IPS-NIHi11 (cell line): ENCODE data around the gene SNRNP70.

ENCODE experiments used
- DNase-seq: peaks from one replicate; pipeline ENCODE4 v3.0.0; 2012; ENCODE audit warnings: mixed read lengths, low spot score

Gene SNRNP70

DNA sequence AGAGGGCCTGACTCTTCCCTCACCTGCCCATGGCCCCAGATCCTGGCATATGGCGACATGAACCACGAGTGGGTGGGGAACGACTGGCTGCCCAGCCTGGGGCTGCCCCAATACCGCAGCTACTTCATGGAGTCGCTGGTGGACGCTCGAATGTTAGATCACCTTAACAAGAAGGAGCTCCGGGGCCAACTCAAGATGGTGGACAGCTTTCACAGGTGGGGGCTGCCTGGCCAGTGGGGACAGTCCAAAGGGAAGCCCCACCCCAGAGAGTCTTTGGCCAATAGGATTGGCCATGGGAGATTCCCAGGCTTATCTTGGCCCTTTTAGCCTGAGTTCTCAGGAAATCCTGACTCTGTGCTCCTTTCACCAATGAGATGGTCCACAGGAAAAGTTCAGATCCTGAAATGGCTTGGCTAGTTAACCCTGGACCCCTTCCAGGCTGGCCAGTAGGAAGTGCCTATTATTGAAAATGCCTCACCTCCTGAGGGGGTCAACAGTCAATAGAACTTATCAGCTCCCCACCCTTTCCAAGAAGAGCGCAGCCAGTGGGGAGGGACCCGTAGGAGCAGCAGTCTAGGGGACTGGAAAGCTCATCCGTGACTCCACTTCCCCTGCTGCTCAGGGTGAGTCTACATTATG, 62.9 kb downstream of the SNRNP70 start:
- DNase-seq, result no peak

DNA sequence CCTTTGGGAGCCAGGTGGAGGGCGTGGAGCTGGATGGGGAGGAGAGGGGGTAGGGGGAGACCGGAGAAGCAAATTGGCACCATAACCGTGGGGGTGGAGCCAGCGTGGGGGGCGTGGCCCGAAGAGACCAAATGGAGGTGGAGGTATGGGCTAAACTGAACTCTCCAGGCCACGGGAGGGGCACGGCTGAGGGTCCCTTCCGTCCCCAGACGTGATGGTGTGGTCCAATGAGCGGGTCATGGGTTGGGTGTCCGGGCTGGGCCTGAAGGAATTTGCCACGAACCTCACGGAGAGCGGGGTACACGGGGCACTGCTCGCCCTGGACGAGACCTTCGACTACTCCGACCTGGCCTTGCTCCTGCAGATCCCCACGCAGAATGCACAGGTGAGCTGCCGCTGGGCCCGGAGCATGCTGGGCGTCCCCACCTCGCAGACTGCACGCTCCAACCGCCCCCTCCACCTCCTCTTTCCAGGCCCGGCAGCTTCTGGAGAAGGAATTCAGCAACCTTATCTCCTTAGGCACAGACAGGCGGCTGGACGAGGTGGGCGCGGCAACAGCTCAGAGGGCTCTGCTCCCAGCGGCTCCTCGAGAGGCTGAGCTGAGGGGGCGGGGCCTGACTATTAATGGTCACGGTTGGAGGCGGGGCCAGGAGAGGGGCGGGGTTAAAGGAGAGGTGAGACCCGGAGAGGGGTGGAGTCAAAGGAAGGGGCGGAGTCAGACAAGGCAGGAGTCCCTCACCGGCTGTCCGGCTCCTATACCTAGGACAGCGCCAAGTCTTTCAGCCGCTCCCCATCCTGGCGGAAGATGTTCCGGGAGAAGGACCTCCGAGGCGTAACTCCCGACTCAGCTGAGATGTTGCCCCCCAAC, 63.8 kb downstream of the SNRNP70 start:
- DNase-seq, result peak; percentile 87

DNA sequence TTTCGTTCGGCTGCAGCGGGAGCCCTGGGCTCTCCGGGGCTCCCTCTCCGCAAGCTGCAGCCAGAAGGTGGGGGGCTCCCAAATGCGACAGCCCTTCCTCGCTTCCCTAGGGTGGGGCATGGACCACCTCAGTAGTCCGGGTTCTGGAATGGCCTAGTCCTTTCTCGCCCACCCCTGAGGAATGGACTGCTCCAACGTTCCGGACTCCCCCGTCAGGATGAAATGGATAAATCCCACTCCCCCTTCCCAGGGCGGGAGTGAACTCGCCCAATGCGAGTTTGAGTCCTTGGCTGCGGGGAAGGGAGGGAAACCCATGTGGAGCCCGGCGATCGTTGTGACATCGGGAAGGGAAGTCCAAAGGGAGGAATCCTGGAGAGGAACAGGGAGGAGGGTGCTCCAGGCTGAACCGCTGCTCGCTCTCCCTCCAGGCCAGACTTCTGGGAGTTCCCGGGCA, 64.4 kb downstream of the SNRNP70 start:
- DNase-seq, result peak; percentile 48

DNA sequence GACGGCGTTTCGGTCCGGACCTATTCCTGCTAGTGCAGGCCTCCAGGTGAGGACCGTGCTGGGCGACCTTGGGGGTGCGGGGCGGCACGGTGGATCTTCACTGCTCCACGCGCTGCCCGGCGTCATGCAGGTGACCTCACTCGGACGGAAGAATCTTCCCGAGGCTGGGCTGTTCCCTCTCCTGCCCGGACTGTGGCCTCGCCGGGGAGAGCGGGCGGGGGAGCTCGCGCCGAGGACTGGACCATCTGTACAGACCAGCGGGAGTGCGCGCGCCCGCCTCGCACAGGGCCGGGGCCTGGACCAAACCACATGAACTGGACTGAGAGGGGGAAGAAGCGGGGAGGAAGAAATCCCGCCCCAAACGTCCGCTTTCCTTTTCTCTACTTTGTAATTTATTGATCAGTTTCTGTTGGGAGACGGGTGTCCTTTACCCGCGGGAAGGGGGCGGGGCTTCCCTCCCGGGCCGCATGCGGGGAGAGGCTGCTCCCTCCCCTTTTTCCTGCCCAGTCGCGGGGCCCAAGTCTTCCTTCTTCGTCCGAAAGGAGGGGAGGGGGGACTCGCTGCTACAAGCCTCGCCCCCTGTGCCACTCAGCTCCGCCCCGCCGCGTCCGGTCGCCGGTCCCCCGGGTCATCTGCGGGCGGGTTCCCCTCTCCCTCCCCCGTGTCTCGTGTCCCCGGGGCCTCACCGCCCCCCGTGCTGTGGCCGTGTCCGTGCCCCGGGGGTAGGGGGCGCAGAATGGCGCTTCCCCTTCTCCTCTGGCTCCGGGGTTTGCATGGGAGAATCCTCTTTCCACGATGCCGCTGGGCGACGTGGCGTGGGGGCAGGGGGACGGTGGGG, 65.1 kb downstream of the SNRNP70 start:
- peak; percentile 79 for DNase-seq

DNA sequence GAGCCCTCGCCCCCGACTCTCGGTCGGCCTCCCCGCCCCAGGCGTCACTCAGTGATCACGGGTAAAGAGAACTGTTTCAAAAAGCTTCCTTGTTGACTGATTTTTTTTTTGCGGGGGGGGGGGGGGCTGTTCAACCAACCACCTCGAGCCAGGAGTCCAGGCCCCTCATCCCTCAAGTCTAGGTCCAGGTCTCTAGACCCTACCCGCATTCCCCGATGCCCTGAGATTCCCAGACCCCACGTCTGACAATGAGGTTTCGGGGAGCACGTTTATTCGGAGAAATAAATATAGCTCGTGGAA, 65.6 kb downstream of the SNRNP70 start:
- DNase-seq, result no peak

DNA sequence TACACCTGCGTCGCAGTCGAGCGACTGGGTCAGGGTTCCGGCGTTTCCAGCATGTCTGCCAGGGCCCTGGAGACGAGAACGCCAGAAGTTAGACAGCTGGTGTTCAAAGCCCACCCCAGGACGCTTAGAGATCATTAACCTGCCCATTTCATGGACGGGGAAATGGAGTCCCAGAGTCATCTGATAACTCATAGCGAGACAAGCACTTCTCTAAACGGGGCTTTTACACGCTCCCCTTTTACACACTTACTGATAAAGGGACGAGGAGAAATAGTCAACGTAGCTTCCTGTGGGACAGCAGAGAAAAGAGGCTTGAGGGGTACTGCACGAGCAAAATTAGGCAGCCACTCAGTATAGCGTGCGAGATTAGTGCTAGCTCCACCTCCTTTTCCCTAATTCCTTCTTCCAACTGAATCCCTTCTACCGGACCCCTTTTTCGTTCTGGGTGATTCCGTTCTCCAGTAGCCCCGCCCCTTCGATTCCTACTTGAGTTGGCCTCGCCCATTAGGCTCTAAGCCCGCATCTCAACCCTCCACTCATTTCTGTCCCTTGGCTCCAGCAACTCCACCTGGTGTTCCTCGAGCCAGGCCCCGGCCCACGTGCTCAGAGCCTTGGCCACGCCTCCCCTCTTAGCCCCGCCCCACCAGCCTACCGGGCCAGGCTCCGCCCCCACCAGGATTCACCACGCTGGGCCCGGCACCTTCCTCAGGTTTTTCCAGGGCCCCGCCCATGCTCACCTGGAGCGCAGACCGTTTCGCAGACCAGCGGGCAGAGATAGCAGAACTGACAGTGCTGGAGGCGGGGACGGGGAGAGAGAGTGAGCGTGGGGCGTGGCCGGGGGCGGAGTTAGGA, 66.2 kb downstream of the SNRNP70 start:
- DNase-seq, result peak; percentile 88

DNA sequence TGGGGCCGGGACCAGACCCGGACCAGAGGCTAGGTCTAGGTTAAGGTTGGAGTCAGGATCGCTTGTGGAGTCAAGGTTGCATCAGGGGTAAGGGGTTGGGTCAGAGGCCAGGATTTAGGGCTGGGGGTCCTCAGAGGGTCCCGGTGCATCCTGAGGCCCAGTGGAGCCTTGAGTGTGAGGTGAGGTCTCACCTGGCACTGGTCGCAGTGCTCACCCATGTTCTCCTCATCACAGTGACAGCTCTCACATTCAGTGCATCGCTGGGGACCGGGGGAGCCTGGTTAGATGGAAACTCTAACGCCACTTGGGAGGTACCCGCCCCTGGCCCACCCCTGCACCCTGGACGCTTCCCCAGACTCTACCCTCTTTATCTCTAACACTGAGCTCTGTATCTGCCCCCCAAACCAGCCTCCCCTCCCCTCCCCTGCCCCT, 66.9 kb downstream of the SNRNP70 start:
- no peak for DNase-seq

DNA sequence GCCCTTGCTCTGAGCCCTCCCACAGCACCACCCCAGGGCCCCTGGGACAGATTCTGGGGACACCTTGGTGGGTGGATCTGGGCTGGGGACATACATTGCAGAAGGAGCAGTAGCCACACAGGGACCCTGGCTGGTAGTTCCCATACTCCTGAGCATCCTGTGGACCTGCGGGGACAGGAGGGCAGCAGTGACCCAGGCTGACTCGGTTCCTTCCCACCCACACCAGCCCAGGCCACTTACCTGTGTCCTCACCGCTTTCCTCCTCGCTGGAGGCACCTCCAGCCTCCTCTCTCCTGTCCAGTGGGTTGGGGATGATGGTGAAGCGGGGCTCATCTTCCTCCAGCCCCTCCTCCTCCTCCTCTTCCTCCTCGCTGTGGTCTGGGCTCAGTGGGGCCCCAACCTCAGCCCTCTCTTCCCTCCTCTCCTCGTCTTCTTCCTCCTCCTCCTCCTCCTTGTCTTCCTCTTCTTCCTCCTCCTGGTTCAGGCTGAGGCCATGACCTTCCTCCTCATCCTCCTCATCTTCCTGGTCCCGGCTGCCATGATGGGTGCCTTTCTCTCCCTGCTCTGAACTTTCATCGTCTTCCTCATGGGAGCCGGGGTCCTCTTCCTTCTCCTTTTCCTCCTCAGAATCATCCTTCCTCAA, 68.0 kb downstream of the SNRNP70 start:
- no peak for DNase-seq

DNA sequence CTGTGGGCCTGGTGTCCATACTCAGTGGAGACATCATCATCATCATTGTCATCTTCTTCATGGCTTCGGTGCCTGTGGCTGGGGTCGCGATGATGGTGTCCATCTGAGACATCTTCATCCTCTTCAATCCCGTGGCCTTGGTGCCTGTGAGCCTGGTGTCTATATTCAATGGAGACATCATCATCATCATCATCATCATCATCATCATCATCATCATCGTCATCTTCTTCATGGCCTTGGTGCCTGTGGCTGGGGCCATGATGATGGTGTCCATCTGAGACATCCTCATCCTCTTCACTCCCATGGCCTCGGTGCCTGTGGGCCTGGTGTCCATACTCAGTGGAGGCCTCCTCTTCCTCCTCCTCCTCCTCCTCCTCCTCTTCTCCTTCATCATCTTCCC, 69.0 kb downstream of the SNRNP70 start:
- DNase-seq, result no peak

DNA sequence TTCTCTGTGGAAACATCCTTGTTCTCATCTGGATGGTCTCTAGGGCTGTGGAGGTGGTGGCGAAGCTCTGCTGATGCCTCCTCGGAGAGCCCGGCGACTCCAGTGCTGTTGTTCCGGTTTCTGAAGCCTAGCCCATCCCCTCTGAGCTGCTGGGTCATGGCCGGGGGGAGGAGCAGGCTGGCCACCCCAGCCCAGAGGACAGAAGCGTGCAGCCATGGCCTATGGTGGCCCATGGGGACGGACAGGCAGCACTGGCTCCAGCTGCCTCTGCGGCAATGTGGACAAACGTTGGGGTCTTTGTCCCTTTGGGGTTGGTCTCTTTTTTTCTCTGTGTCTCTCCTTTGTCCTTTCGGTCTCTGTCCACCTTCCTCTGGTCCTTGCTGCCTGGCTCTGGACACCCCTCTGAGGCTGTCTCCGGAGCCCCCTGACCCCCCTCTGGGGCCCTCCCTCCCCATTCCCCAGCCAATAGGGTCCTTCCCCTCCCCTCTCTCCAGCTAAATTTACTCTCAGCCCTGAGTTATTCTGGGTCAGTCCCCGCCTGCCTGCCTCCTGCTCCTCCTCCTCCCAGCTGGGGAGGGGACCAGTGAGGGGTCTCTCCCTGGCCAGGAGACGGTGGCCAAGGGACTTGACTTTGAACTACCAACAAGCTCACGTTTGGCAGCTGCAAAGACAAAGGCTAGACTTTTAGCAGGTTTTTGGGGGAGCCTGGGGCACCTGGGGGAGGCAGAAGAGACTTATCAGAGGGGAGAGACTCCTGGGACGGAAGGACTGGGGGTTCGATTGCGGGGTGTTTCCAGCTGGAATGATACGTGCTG, 70.0 kb downstream of the SNRNP70 start, which contains the start of gene HRC:
HRC (minus strand) TSS at position 392 of the 815 bp plus-strand sequence; CDS start at position 233, 159 bp downstream.
- no peak for DNase-seq

DNA sequence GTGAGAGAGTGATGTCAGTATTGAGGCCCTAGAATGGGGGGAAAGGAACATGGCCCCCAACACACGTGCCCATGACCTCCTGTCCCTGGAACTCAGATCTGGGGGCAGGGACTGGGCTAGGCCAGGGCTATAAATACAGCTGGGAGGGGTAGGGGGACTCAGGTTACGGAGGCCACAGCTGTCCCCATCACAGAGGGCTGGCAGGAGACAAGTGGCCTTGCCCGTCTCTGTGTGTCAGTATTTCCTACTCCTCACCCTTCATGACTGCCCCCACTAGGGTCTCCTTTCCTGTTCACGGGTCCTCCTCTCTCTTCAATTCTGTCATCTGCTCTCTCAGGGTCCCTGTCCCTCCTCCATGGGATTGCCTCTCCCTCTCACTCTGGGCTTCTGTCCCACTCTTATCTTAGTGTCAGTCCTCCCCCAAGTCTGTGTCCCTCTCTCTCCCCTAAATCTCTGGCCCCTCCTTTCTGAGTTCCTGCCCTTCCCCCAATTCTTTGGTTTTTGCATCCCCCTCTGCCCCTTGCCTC, 70.6 kb downstream of the SNRNP70 start:
- no peak for DNase-seq

DNA sequence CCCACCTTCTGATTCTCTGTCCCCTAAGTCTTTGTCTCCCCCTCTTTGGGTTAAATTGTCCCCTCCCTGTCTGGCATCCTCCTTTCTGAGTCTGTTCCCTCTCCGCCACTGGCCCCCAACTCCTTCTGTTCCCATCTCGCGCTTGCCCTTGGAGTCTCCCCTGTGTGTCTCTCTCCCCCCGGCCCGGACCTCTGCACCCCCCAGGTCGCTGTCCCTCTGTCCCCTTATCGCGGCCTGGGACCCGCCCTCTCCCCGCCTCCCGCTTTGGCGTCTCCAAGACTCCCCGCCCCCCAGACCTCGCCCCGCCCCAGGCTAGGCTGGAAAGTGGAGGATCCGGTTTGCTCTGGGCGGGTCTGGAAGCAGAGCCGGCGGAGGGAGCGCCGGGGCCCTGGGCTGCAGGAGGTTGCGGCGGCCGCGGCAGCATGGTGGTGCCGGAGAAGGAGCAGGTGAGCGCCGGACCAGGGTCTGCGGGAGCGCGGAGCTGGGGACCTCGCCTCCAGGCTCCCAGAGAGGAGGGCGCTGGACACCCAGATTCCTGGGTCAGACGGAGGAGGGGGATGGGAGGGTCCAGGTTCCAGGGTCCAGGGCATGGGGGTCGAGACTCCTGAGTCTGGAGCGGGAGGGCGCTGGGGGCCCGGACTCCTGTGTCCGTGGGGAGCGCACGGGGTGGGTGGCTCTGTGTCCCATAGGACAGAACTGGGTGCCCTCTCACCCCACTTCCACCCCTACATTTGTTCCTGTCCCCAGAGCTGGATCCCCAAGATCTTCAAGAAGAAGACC, 72.4 kb downstream of the SNRNP70 start, which contains the start of gene TRPM4:
TRPM4 (plus strand) TSS at position 348 of the 780 bp plus-strand sequence; CDS start at position 423, 75 bp downstream.
- DNase-seq, result peak; percentile 93
